PC-3 (cell line): ENCODE measurements around the gene UBALD2.

ENCODE experiments used
- CTCF ChIP-seq: fragments of 300-600 bp; sonication (generic); conservative IDR thresholded peaks from 2 replicates; pipeline ENCODE4 v1.5.1; 2017; ENCODE audit warnings: antibody characterized with exemption, low read depth, mild to moderate bottlenecking, low read length
- EZH2 ChIP-seq: fragments of 300-600 bp; sonication (generic); IDR thresholded peaks from one replicate; pipeline ENCODE4 v1.6.1; 2017; ENCODE audit warnings: antibody characterized with exemption, mild to moderate bottlenecking, low read length; ENCODE audit not compliant: unreplicated experiment
- EZH2phosphoT487 ChIP-seq: fragments of 300-600 bp; sonication (generic); IDR thresholded peaks from 2 replicates; pipeline ENCODE4 v1.6.1; 2018; ENCODE audit warnings: mild to moderate bottlenecking, antibody characterized with exemption, low read length, borderline replicate concordance

- TF ChIP-seq CTCF = no peak
- no peak for TF ChIP-seq EZH2
- TF ChIP-seq EZH2phosphoT487 = no peak
Observed at GRCh38 chr17:76292567-76292966, 27.4 kb downstream of the UBALD2 start.
